IMR-90 (cell line): ENCODE measurements around the gene MAP4.

ENCODE experiments used
- CEBPB ChIP-seq: IDR thresholded peaks from 2 replicates; pipeline ENCODE4 v1.6.1; 2012; ENCODE audit warnings: low read depth, low read length, improper control_type of control experiment
- POLR2A ChIP-seq: IDR thresholded peaks from 2 replicates; pipeline ENCODE4 v1.6.1; 2012; ENCODE audit warnings: mild to moderate bottlenecking, low read depth, low read length
- RAD21 ChIP-seq: IDR thresholded peaks from 2 replicates; pipeline ENCODE4 v1.6.1; 2012; ENCODE audit warnings: low read length, improper control_type of control experiment
- RCOR1 ChIP-seq: IDR thresholded peaks from 2 replicates; pipeline ENCODE4 v1.6.1; 2012; ENCODE audit warnings: mild to moderate bottlenecking, low read length, improper control_type of control experiment; ENCODE audit not compliant: insufficient replicate concordance
- TF ChIP-seq, protein P1 (sequence below): conservative IDR thresholded peaks from 2 replicates; pipeline ENCODE4 v1.5.1; 2012; ENCODE audit warnings: mild to moderate bottlenecking, low read depth, low read length, improper control_type of control experiment
- TF ChIP-seq, protein P2 (sequence below): fragments of 150-350 bp; IDR thresholded peaks from 2 replicates; pipeline ENCODE4 v1.6.1; 2017; ENCODE audit warnings: mild to moderate bottlenecking, antibody characterized with exemption, low read length, low read depth

GRCh38 chr3:48012659-48013058 is 3.6 kb downstream of the MAP4 start:
- TF ChIP-seq CEBPB, result no peak
- no peak for TF ChIP-seq POLR2A
- TF ChIP-seq, protein P1, sequence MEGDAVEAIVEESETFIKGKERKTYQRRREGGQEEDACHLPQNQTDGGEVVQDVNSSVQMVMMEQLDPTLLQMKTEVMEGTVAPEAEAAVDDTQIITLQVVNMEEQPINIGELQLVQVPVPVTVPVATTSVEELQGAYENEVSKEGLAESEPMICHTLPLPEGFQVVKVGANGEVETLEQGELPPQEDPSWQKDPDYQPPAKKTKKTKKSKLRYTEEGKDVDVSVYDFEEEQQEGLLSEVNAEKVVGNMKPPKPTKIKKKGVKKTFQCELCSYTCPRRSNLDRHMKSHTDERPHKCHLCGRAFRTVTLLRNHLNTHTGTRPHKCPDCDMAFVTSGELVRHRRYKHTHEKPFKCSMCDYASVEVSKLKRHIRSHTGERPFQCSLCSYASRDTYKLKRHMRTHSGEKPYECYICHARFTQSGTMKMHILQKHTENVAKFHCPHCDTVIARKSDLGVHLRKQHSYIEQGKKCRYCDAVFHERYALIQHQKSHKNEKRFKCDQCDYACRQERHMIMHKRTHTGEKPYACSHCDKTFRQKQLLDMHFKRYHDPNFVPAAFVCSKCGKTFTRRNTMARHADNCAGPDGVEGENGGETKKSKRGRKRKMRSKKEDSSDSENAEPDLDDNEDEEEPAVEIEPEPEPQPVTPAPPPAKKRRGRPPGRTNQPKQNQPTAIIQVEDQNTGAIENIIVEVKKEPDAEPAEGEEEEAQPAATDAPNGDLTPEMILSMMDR, result no peak
- TF ChIP-seq, protein P2, sequence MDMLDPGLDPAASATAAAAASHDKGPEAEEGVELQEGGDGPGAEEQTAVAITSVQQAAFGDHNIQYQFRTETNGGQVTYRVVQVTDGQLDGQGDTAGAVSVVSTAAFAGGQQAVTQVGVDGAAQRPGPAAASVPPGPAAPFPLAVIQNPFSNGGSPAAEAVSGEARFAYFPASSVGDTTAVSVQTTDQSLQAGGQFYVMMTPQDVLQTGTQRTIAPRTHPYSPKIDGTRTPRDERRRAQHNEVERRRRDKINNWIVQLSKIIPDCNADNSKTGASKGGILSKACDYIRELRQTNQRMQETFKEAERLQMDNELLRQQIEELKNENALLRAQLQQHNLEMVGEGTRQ, result no peak
- no peak for TF ChIP-seq RAD21
- no peak for TF ChIP-seq RCOR1
